NCI-H1436 (cell line): ENCODE results near the gene AUTS2.
A peak's percentile ranks its signal among the peaks of the same experiment; 100 is the strongest.

Source experiments
- DNase-seq: peaks from one replicate; lab custom pipeline; 2025; lab: John Stamatoyannopoulos, UW

AUTS2 gene

GRCh38 chr7:70598976-70599375, 1000.7 kb downstream of the AUTS2 start:
- no peak for DNase-seq

- DNase-seq, result no peak
Measured at GRCh38 chr7:70599446-70600190, 1001.3 kb downstream of the AUTS2 start.

DNA sequence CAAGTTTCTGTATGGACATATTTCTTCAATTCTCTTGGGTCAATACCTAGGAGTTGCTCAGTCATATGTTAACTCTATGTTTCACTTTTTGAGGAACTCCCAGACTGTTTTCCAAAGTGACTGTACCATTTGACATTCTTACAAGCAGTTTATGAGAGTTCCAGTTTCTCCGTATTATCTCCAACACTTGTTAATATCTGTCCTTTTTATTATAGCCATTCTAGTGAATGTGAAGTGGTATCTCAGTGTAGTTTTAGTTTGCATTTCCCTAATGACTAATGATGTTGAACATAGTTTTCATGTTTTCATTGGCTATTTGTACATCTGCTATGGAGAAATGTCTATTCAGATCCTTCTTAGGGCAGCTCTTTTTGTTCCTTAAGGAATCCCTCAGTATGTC, 1002.7 kb downstream of the AUTS2 start:
- DNase-seq, result no peak

DNA sequence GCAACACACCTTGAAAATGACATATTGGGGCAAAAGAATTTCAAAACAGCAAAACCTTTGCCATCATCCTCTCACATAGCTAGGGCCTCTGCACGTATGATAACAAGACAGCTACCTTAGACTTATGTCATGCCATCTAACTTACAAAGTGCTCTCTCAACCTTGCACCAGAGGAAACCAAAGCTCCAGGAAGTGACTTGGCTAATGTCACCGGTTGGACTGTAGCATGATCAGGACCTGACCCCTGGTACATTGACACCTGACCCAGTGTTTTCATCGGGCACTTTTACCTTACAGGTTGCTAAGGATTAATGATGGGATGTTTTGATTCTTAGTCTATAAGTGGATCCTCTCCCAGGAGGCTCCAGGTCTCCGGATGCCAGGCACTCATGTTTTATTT, 1003.8 kb downstream of the AUTS2 start:
- no peak for DNase-seq

- DNase-seq, result no peak
Measured at GRCh38 chr7:70607281-70607680, 1009.0 kb downstream of the AUTS2 start.

DNA sequence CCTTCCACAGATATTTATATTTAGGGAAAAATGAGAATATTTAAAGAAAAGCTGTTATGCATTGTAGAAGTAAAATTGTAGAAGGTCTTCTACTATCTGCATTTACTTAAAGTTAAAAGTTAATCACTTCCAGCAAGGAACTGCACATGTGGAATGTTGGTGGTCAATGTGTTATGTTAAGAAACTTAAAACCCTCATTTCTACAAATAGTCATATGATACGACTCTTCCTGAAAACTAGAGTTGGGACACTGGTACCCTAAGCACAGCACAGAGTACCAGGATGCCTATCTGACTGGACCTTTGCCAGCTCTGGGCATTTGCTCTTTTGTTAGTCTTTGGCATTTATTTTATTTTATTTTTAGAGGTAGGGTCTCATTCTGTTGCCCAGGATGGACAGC, 1009.5 kb downstream of the AUTS2 start:
- DNase-seq, result no peak

- DNase-seq, result no peak
Measured at GRCh38 chr7:70608229-70608628, 1010.0 kb downstream of the AUTS2 start.

GRCh38 chr7:70612811-70613210, 1014.5 kb downstream of the AUTS2 start:
- peak; percentile 45 for DNase-seq

GRCh38 chr7:70614237-70615045, 1016.2 kb downstream of the AUTS2 start:
- DNase-seq, result peak; percentile 82

DNA sequence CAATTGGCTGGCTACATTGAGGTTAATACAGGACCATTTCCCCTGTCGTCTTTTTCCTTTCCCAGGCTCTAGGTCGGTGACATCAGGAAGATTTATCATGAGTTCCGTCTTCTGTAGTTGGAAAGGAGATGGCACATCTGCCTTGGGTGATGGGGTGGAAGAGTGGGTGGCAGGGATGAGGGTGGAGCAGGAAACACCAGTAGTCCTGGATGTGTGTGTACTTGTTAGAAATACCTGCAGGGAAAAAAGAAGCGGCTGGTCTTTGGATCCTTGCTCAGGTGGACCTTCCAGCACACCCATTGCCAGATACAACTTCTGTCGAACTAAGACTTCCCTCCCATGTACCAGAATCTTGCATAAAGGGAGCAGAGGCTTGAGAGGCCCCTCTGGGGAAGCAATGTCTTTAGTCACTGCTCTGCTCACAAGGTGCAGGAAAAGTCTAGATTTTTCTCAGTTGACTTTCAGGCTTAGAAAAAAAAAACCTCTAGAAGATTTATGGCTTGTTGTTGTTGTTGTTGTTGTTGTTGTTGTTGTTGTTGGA, 1016.9 kb downstream of the AUTS2 start:
- no peak for DNase-seq

- DNase-seq, result no peak
Measured at GRCh38 chr7:70616211-70616610, 1017.9 kb downstream of the AUTS2 start.

GRCh38 chr7:70616821-70617220, 1018.5 kb downstream of the AUTS2 start:
- DNase-seq, result no peak

DNA sequence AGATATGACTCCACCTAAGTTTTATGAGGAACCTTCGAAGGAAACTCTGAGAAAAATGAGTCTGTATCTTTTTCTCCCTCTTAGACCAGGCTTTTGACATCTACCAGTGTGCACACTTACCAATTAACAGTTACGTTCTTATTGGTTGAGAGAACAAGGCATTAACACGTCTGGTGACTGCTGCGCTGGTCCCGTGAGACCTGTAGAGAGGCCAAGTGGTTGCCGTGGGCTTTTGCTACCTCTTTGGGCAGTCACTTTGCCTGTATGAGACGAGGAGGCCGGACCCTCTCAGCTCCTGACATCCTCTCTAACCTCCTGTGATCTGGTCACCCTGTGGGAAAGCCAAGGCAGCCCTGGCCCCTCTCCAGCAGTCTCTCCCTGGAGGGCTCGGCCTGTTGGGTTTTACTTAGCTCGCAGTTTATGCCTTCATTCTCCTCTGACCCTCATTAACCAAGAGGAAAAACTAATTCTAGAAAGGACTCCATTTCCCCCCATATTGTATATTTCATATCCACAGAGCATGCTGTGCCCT, 1019.8 kb downstream of the AUTS2 start:
- peak; percentile 53 for DNase-seq

GRCh38 chr7:70619130-70619529, 1020.9 kb downstream of the AUTS2 start:
- DNase-seq, result no peak

GRCh38 chr7:70619659-70620058, 1021.4 kb downstream of the AUTS2 start:
- DNase-seq, result no peak

- no peak for DNase-seq
Measured at GRCh38 chr7:70620333-70621055, 1022.2 kb downstream of the AUTS2 start.

DNA sequence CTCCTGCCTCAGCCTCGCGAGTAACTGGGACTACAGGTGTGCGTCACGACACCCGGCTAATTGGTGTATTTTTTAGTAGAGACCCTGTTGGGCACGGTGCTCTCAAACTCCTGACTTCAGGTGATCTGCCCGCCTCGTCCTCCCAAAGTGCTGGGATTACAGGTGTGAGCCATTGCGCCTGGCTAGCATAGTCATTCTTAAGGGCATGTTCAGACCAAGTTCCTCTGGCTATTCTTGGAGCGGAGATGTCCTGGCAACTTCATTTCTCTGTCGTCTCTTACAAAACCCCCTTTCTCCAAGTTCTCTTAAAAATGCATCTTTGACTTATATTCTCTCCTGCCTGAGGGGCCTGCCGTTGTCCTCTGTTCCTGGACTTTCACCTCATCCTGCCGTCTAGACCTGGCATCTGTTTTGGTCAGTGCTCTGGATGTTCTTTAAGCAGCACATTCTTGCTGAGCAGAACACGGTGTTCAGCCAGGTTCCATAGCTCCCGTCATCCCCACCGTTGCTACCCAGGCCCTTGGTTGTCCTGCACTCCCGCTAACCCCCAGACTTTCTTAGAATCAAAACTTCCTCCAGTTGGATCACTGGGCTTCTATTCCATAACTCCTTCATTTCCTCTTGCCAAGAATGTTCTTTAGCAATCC, 1023.8 kb downstream of the AUTS2 start:
- no peak for DNase-seq

DNA sequence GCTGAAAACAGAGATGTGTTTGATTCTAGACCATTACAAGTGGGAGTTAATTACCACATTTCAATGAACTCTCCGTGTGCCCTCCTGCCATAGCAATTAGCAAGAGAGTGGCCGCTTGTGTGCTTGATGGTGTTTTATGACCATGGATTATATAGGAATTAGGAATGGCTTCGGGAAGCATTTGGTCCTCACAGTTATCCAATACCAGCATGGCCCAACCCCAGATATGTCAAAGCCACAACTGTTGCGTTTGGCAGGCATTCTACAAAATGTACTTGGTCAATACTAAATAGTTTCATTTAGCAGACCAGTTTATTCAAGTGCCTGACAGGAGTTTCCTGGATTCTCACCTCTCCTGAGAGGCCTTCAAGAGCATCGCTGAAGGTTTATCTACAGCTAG, 1024.7 kb downstream of the AUTS2 start:
- no peak for DNase-seq

DNA sequence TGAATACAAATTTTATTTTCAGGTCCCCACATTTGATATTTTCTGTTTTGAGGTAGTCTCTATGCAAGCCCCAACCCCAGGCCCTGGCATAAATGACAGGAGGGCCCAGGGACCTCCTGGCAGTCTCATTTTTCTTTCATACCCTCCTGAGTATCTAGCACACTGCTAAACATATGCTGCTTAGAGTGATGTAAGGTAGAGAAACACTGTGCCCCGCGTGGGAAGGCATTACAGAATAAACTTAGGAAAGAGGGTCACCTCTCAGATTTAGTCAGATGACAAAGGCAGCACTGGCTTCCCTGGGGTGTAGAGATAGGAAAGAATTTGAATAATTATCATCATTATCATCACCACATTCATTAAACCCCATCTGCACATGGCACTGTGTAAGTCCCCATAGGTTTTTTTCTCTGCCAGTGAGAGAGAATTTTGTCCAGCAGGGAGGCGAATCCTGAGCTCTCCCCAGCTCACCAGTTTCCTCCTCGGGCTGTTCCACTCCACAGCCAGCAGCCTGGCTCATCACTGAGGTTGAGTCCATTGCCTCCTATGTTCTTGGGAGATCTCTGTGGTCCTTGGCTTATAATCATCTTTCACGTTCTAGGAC, 1026.3 kb downstream of the AUTS2 start:
- DNase-seq, result no peak

- DNase-seq, result no peak
Measured at GRCh38 chr7:70627461-70627860, 1029.2 kb downstream of the AUTS2 start.

DNA sequence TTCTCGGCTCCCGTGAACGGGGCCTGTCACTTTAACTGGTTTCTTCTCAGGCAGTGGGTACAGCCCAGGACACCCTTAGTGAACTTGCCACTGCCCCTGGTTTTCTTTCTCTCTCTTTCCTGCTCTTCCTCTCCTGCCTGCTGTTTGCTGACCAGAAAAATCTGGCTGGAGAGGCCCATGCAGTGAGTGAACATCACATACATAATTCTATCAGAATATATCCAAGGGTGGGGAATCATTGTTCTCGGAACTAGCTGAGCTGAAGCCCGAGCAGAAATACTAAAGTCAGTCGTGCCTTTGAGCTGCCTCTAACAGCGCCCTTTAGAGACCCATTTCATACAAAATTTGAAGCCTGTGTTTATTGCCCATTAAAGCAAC, 1032.2 kb downstream of the AUTS2 start:
- DNase-seq, result no peak
